IMR-90 (cell line): ENCODE results near the gene KDM2A. TPM values are rescaled to one million over a fixed set of nuclear protein-coding genes. Genes with fewer than 3 reads are reported as not detected.

Experiments
- ATAC-seq: fragments of 200-7000 bp; cut with Tn5 transposase; 2 replicates; pipeline ENCODE4 v1.9.1; 2020; ENCODE audit warnings: low read depth, mild to moderate bottlenecking, moderate library complexity
- BruUV-seq: library from RNA; stranded (reverse); fragments of 400-500 nt; replicated peaks from 2 replicates; lab custom pipeline; 2021; lab: Mats Ljungman, UMichigan
- CTCF ChIA-PET: fragments of 300-600 bp; formaldehyde crosslinking; extraction: SDS; loops from one replicate; lab custom pipeline; 2021; ENCODE audit warnings: antibody characterized with exemption; lab: Yijun Ruan, JAX
- POLR2A ChIA-PET: fragments of 300-600 bp; sonication (Branson Sonifier 250); formaldehyde crosslinking; loops from one replicate; lab custom pipeline; 2022; ENCODE audit warnings: antibody characterized with exemption; ENCODE audit not compliant: unreplicated experiment; lab: Charles Lee
- DNase-seq: peaks from one replicate; pipeline ENCODE4 v3.0.0; 2013
- H2AFZ ChIP-seq: replicated peaks from 2 replicates; pipeline ENCODE3; 2013; ENCODE audit warnings: low read length, mild to moderate bottlenecking; ENCODE audit not compliant: poor library complexity
- H2AK5ac ChIP-seq: 2 replicates; pipeline ENCODE4 v1.6.1; 2013; ENCODE audit warnings: low read depth, low read length, inconsistent platforms
- H2AK9ac ChIP-seq: replicated peaks from 2 replicates; pipeline ENCODE3; 2013; ENCODE audit warnings: mild to moderate bottlenecking, low read depth, low read length, moderate library complexity; ENCODE audit not compliant: poor library complexity
- H2BK120ac ChIP-seq: 2 replicates; pipeline ENCODE4 v1.6.1; 2013; ENCODE audit warnings: low read depth, low read length, inconsistent platforms
- H2BK15ac ChIP-seq: 3 replicates; pipeline ENCODE4 v1.6.1; 2013; ENCODE audit warnings: low read depth, low read length, inconsistent platforms
- H2BK20ac ChIP-seq: 2 replicates; pipeline ENCODE4 v1.6.1; 2013; ENCODE audit warnings: low read depth, mild to moderate bottlenecking, inconsistent platforms, low read length, moderate library complexity
- H2BK5ac ChIP-seq: 2 replicates; pipeline ENCODE4 v1.6.1; 2013; ENCODE audit warnings: mild to moderate bottlenecking, low read depth, low read length, inconsistent platforms; ENCODE audit not compliant: poor library complexity, severe bottlenecking
- H3K14ac ChIP-seq: replicated peaks from 2 replicates; pipeline ENCODE4 v1.6.1; 2013; ENCODE audit warnings: low read depth, low read length, inconsistent platforms
- H3K18ac ChIP-seq: 2 replicates; pipeline ENCODE4 v1.6.1; 2013; ENCODE audit warnings: low read depth, low read length, control low read depth
- H3K23ac ChIP-seq: 2 replicates; pipeline ENCODE4 v1.6.1; 2013; ENCODE audit warnings: low read depth, low read length, inconsistent platforms
- H3K27ac ChIP-seq: 2 replicates; pipeline ENCODE4 v1.5.1; 2013; ENCODE audit warnings: mild to moderate bottlenecking, control low read depth, low read length; ENCODE audit not compliant: insufficient read depth
- H3K27me3 ChIP-seq: 2 replicates; pipeline ENCODE4 v1.6.1; 2013; ENCODE audit warnings: low read length; ENCODE audit not compliant: control insufficient read depth, insufficient read depth
- H3K36me3 ChIP-seq: 2 replicates; pipeline ENCODE4 v1.6.1; 2013; ENCODE audit warnings: low read length, mixed read lengths; ENCODE audit not compliant: control insufficient read depth, insufficient read depth
- H3K4ac ChIP-seq: 2 replicates; pipeline ENCODE4 v1.6.1; 2013; ENCODE audit warnings: low read depth, low read length, inconsistent platforms
- H3K4me1 ChIP-seq: 2 replicates; pipeline ENCODE4 v1.6.1; 2013; ENCODE audit warnings: low read length, mixed read lengths; ENCODE audit not compliant: control insufficient read depth, insufficient read depth
- H3K4me2 ChIP-seq: 2 replicates; pipeline ENCODE4 v1.6.1; 2013; ENCODE audit warnings: low read depth, mild to moderate bottlenecking, control low read depth, low read length, moderate library complexity
- H3K4me3 ChIP-seq: 2 replicates; pipeline ENCODE4 v1.5.1; 2013; ENCODE audit warnings: low read depth, mild to moderate bottlenecking, control low read depth, low read length, moderate library complexity; ENCODE audit not compliant: insufficient read depth
- H3K56ac ChIP-seq: 2 replicates; pipeline ENCODE4 v1.6.1; 2013; ENCODE audit warnings: low read length, inconsistent platforms; ENCODE audit not compliant: insufficient read depth; ENCODE audit errors: extremely low read depth
- H3K79me1 ChIP-seq, 2 experiments: 2 replicates each; pipeline ENCODE4 v1.6.1; 2013; ENCODE audit warnings: low read length in 2 of 2, inconsistent platforms in 1 of 2, low read depth in 1 of 2
- H3K9ac ChIP-seq: 2 replicates; pipeline ENCODE4 v1.6.1; 2013; ENCODE audit warnings: low read depth, low read length, control low read depth
- H3K9me1 ChIP-seq: 2 replicates; pipeline ENCODE4 v1.6.1; 2013; ENCODE audit warnings: low read length, inconsistent platforms; ENCODE audit not compliant: insufficient read depth
- H3K9me3 ChIP-seq: 2 replicates; pipeline ENCODE4 v1.6.1; 2013; ENCODE audit warnings: low read length; ENCODE audit not compliant: control insufficient read depth, insufficient read depth
- H4K20me1 ChIP-seq: 2 replicates; pipeline ENCODE4 v1.6.1; 2013; ENCODE audit warnings: low read length, inconsistent platforms; ENCODE audit not compliant: insufficient read depth
- H4K5ac ChIP-seq: 2 replicates; pipeline ENCODE4 v1.6.1; 2013; ENCODE audit warnings: mild to moderate bottlenecking, low read depth, low read length, control low read depth
- H4K8ac ChIP-seq, 2 experiments: 2 replicates each; pipeline ENCODE4 v1.6.1; 2013; ENCODE audit warnings: low read depth in 2 of 2, low read length in 2 of 2, control low read depth in 1 of 2, inconsistent platforms in 1 of 2
- H4K91ac ChIP-seq: 2 replicates; pipeline ENCODE4 v1.6.1; 2013; ENCODE audit warnings: low read depth, low read length, inconsistent platforms; ENCODE audit not compliant: insufficient read depth
- BHLHE40 ChIP-seq: fragments of 150-350 bp; IDR thresholded peaks from 2 replicates; pipeline ENCODE4 v1.6.1; 2016; ENCODE audit warnings: mild to moderate bottlenecking, low read depth, low read length
- CEBPB ChIP-seq: IDR thresholded peaks from 2 replicates; pipeline ENCODE4 v1.6.1; 2012; ENCODE audit warnings: low read depth, low read length, improper control_type of control experiment
- CHD1 ChIP-seq: IDR thresholded peaks from 2 replicates; pipeline ENCODE4 v1.6.1; 2012; ENCODE audit warnings: low read depth, low read length, improper control_type of control experiment
- CTCF ChIP-seq: conservative IDR thresholded peaks from 2 replicates; pipeline ENCODE4 v1.5.1; 2012; ENCODE audit warnings: mild to moderate bottlenecking, low read depth, low read length, improper control_type of control experiment
- ELK1 ChIP-seq: fragments of 150-350 bp; IDR thresholded peaks from 2 replicates; pipeline ENCODE4 v1.6.1; 2016; ENCODE audit warnings: low read depth, mild to moderate bottlenecking, low read length, moderate library complexity, borderline replicate concordance
- FOS ChIP-seq: fragments of 150-350 bp; IDR thresholded peaks from 2 replicates; pipeline ENCODE4 v1.6.1; 2016; ENCODE audit warnings: low read depth, low read length
- MAFK ChIP-seq: IDR thresholded peaks from 2 replicates; pipeline ENCODE4 v1.6.1; 2012; ENCODE audit warnings: low read depth, low read length, improper control_type of control experiment
- MAZ ChIP-seq: IDR thresholded peaks from 2 replicates; pipeline ENCODE4 v1.6.1; 2012; ENCODE audit warnings: low read depth, mild to moderate bottlenecking, low read length, improper control_type of control experiment, moderate library complexity, borderline replicate concordance
- MXI1 ChIP-seq: IDR thresholded peaks from 2 replicates; pipeline ENCODE4 v1.6.1; 2012; ENCODE audit warnings: low read depth, mild to moderate bottlenecking, low read length, moderate library complexity, borderline replicate concordance
- POLR2A ChIP-seq: IDR thresholded peaks from 2 replicates; pipeline ENCODE4 v1.6.1; 2012; ENCODE audit warnings: mild to moderate bottlenecking, low read depth, low read length
- RCOR1 ChIP-seq: IDR thresholded peaks from 2 replicates; pipeline ENCODE4 v1.6.1; 2012; ENCODE audit warnings: mild to moderate bottlenecking, low read length, improper control_type of control experiment; ENCODE audit not compliant: insufficient replicate concordance
- RFX5 ChIP-seq: IDR thresholded peaks from 2 replicates; pipeline ENCODE4 v1.8.0; 2012; ENCODE audit warnings: low read depth, mild to moderate bottlenecking, low read length, moderate library complexity
- SMC3 ChIP-seq: fragments of 150-350 bp; IDR thresholded peaks from 2 replicates; pipeline ENCODE4 v1.6.1; 2016; ENCODE audit warnings: low read depth, mild to moderate bottlenecking, antibody characterized with exemption, low read length, moderate library complexity
- WGBS, 2 experiments: methylation state at CpG; one replicate each; pipeline versions ENCODE4 v1.1.5 to v1.1.7; 2013; ENCODE audit warnings: missing lambda C conversion rate in 2 of 2; ENCODE audit not compliant: insufficient read length in 1 of 2; ENCODE audit errors: extremely low coverage in 2 of 2; 5-methylcytosine and 5-hydroxymethylcytosine counted together
- dilution Hi-C: fragments of 300-500 bp; cut with HindIII; formaldehyde crosslinking; loops from one replicate; pipeline ENCODE4 v1.14.3; 2018; ENCODE audit warnings: low sequenced_read_pairs; ENCODE audit not compliant: unreplicated experiment
- in situ Hi-C: fragments of 300-500 bp; cut with MboI; formaldehyde crosslinking; loops from 3 replicates; pipeline ENCODE4 v1.14.3; 2019; ENCODE audit warnings: low sequenced_read_pairs, inconsistent platforms, mixed read lengths
- intact Hi-C: fragments of 100-400 bp; cut with micrococcal nuclease; formaldehyde crosslinking; loops from 2 replicates; pipeline ENCODE4 v1.10.0; 2022
- polyA plus RNA-seq, 3 experiments: library from polyadenylated mRNA; depleted of rRNA; stranded (reverse); fragments of >200 nt; gene quantifications; 2 replicates each; pipeline ENCODE4 v1.2.3, GENCODE V29; 2012; ENCODE audit warnings: low replicate concordance in 1 of 3
- total RNA-seq: library from RNA; depleted of rRNA; stranded (reverse); fragments of >200 nt; gene quantifications from 2 replicates; pipeline ENCODE4 v1.2.3, GENCODE V29; 2012

Gene KDM2A
- total and polyA plus RNA-seq, 2 of the 4 experiments (the other 2 are of a cell fraction), result 26.7 to 42.6 TPM

- Histone ChIP-seq H3K23ac (no peak overlapping the region), H3K18ac (no peak overlapping the region), H4K20me1 (0 out of 2 replicates have a peak, but pooled peaks cover 5% of the 10 kb centered on the region), H2BK20ac (no peak overlapping the region), H2BK15ac (no peak overlapping the region), H3K14ac (no peak overlapping the region), H3K4me3 (no peak overlapping the region), H3K4ac (no peak overlapping the region), H3K79me1 (peaks cover 3 to 11% of the 10 kb centered on the region in 2 experiments; a peak in 3 of 4 replicates), H4K8ac (no peak overlapping the region), H2AFZ (no peak overlapping the region), H4K91ac (no peak overlapping the region), H2AK5ac (no peak overlapping the region), H3K27ac (peak overlapping the region; percentile 7; the same call in 1 of the 2 replicates), H3K36me3 (peaks cover 19% of the 10 kb centered on the region), H3K9ac (no peak overlapping the region), H3K9me3 (no peaks in the 10 kb centered on the region), H2AK9ac (no peak overlapping the region), H2BK120ac (no peak overlapping the region), H3K56ac (no peak overlapping the region), H2BK5ac (no peak overlapping the region), H3K27me3 (no peaks in the 10 kb centered on the region), H3K9me1 (peaks cover 7% of the 10 kb centered on the region; the same call in 1 of the 2 replicates), H3K4me2 (no peak overlapping the region), H3K4me1 (no peaks in the 10 kb centered on the region; the same call in none of the 2 replicates), H4K5ac (no peak overlapping the region)
- in situ Hi-C loops (no loop called here), dilution Hi-C loops (no loop called here), intact Hi-C loops (no loop called here)
- ChIA-PET CTCF (no interaction called here), POLR2A (no interaction called here)
- TF ChIP-seq BHLHE40 (no peak), SMC3 (no peak), MAZ (no peak), CEBPB (no peak), RCOR1 (no peak), CTCF (no peak), FOS (no peak), POLR2A (no peak), RFX5 (no peak), MXI1 (no peak), CHD1 (no peak), ELK1 (no peak), MAFK (no peak)
- no peak; the same call in 1 of the 2 replicates for ATAC-seq
- DNase-seq, result peak; percentile 23
- no TSS peak for BruUV-seq
- WGBS, 2 experiments, result 100% methylated on average over 1 of the region's 6 CpGs; no CpG with 5 or more reads in 1 of the 2 experiments
Measured at GRCh38 chr11:67195971-67196456, 77.0 kb downstream of the KDM2A start.
